ENCODE data around the gene ZSWIM1. TPM values are rescaled to one million over a fixed set of nuclear protein-coding genes. Genes with fewer than 3 reads are reported as not detected.

The ZSWIM1 gene
- total RNA-seq, 2 donors from 2014 or later: 11.6 to 12.5 TPM

- no peak overlapping the region for H3K9ac ChIP-seq (ENCODE audit: extremely low read depth, low read length, poor library complexity, severe bottlenecking)
- Mint-ChIP-seq H3K27me3 (ENCODE audit: insufficient read depth) (peaks cover 29% of the 10 kb centered on the region), H3K4me1 (peaks cover 7% of the 10 kb centered on the region), H3K4me3 (no peak overlapping the region), H3K9me3 (no peaks in the 10 kb centered on the region), H3K27ac (no peak overlapping the region), H3K36me3 (ENCODE audit: low read depth) (no peaks in the 10 kb centered on the region)
- no peak for DNase-seq
- WGBS, 2 experiments (ENCODE audit: insufficient coverage in 1 of 2, insufficient read length in 1 of 2): 92 to 98% methylated on average over 5 of the region's 5 CpGs
- H3K4me1 ChIP-seq (ENCODE audit: control insufficient read depth, insufficient read depth, low read length): no peaks in the 10 kb centered on the region
- TF ChIP-seq, protein P1, sequence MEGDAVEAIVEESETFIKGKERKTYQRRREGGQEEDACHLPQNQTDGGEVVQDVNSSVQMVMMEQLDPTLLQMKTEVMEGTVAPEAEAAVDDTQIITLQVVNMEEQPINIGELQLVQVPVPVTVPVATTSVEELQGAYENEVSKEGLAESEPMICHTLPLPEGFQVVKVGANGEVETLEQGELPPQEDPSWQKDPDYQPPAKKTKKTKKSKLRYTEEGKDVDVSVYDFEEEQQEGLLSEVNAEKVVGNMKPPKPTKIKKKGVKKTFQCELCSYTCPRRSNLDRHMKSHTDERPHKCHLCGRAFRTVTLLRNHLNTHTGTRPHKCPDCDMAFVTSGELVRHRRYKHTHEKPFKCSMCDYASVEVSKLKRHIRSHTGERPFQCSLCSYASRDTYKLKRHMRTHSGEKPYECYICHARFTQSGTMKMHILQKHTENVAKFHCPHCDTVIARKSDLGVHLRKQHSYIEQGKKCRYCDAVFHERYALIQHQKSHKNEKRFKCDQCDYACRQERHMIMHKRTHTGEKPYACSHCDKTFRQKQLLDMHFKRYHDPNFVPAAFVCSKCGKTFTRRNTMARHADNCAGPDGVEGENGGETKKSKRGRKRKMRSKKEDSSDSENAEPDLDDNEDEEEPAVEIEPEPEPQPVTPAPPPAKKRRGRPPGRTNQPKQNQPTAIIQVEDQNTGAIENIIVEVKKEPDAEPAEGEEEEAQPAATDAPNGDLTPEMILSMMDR (conservative IDR thresholded peaks at IDR 0.05): no peak
- H3K36me3 ChIP-seq (ENCODE audit: control insufficient read depth, insufficient read depth, low read length): no peaks in the 10 kb centered on the region
- peaks cover 6% of the 10 kb centered on the region for H3K27me3 ChIP-seq (ENCODE audit: control insufficient read depth, insufficient read depth, low read length, poor library complexity, severe bottlenecking)
- no peak overlapping the region for H3K4me3 ChIP-seq (ENCODE audit: low read length)
- no peaks in the 10 kb centered on the region for H3K9me3 ChIP-seq (ENCODE audit: control insufficient read depth, low read length)
- no peak overlapping the region for H3K27ac ChIP-seq (ENCODE audit: low read depth, low read length)
Measured at GRCh38 chr20:45918182-45918737, 37.2 kb downstream of the ZSWIM1 start.

DNA sequence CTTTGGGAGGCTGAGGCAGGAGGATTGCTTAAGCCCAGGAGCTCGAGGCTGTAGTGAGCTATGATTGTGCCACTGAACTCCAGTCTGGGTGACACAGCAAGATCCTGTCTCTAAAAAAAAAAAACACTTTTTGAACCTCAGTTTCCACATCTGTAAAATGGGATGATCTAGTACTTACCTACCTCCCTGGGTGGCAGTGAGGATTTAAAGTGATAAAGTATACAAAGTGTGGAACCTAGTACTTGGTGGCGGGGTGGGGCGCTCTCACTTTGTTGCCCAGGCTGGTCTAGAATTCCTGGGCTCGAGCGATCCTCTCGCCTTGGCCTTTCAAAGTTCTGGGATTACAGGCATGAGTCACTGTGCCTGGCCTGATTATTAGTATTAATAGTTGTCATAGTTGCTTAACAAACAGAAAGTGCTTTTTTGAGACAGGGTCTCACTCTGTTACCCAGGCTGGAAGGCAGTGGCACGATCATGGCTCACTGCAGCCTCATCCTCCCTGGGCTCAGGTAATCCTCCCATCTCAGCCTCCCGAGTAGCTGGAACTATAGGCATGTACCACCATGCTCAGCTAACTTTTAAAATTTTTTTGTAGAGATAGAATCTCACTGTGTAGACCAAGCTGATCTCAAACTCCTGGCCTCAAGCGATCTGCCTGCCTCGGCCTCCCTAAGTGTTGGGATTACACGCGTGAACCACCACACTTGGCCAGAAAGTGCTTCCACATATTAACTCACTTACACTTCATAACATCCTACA, 37.9 kb downstream of the ZSWIM1 start:
- Histone ChIP-seq H3K27ac (ENCODE audit: low read depth, low read length) (no peak overlapping the region), H3K36me3 (ENCODE audit: control insufficient read depth, insufficient read depth, low read length) (no peaks in the 10 kb centered on the region), H3K9ac (ENCODE audit: extremely low read depth, low read length, poor library complexity, severe bottlenecking) (no peak overlapping the region), H3K27me3 (ENCODE audit: control insufficient read depth, insufficient read depth, low read length, poor library complexity, severe bottlenecking) (peaks cover 6% of the 10 kb centered on the region), H3K9me3 (ENCODE audit: control insufficient read depth, low read length) (no peaks in the 10 kb centered on the region), H3K4me3 (ENCODE audit: low read length) (no peak overlapping the region), H3K4me1 (ENCODE audit: control insufficient read depth, insufficient read depth, low read length) (no peaks in the 10 kb centered on the region)
- WGBS, 2 experiments (ENCODE audit: insufficient coverage in 1 of 2, insufficient read length in 1 of 2): 95% methylated on average over 7 to 12 of the region's 12 CpGs
- Mint-ChIP-seq H3K27ac (no peak overlapping the region), H3K4me1 (peaks cover 7% of the 10 kb centered on the region), H3K27me3 (ENCODE audit: insufficient read depth) (peaks cover 29% of the 10 kb centered on the region), H3K4me3 (no peak overlapping the region), H3K36me3 (ENCODE audit: low read depth) (no peaks in the 10 kb centered on the region), H3K9me3 (no peaks in the 10 kb centered on the region)
- no peak for DNase-seq
- TF ChIP-seq, protein P1 (conservative IDR thresholded peaks at IDR 0.05): no peak

DNA sequence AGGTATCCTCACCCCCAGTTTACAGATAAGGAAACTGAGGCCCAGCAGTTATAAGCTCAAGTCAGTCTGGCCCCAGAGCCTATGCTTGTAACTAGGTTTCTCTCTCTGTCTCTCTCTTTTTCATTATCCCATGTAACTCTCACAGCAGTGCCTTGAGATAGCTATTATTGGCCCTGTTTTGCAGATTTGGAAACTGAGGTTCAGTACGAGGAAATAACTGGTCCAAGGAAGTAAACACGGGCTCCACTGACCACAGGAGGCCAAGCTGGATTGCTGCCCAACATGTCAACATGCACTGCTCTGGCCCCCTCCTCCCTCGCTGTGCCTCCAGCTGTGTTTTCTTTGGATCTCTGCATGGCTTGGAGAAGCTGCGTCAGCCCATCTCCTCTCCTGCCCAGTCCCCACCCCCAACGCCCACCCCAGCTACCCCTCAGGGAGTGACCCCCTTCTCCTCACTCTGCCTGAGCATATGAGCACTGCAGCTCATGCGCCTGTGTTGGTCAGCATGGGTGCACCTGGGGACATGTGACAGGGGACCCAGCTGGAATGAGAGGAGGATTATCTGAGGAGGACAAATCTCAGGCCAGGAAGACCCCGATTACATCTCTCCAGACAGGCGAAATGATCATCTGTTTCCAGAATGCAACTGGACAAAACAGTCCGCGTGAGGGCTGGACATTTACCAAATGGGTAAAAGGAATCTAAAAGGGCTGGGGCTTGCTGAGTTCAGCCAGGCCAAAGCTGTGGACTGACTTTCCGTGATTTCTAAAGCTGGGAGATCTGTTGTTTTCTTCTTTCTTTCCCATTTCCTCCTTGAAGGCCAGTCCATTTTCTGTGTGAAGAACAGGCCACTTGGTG, 38.7 kb downstream of the ZSWIM1 start:
- no peaks in the 10 kb centered on the region for H3K4me1 ChIP-seq (ENCODE audit: control insufficient read depth, insufficient read depth, low read length)
- H3K27ac Mint-ChIP-seq: no peak overlapping the region
- no peaks in the 10 kb centered on the region for H3K36me3 Mint-ChIP-seq (ENCODE audit: low read depth)
- WGBS, 2 experiments (ENCODE audit: insufficient coverage in 1 of 2, insufficient read length in 1 of 2): 79 to 81% methylated on average over 8 to 11 of the region's 11 CpGs
- H3K4me3 ChIP-seq (ENCODE audit: low read length): no peak overlapping the region
- H3K27me3 ChIP-seq (ENCODE audit: control insufficient read depth, insufficient read depth, low read length, poor library complexity, severe bottlenecking): peaks cover 6% of the 10 kb centered on the region
- H3K4me1 Mint-ChIP-seq: peaks cover under 1% of the 10 kb centered on the region
- no peaks in the 10 kb centered on the region for H3K9me3 ChIP-seq (ENCODE audit: control insufficient read depth, low read length)
- H3K9me3 Mint-ChIP-seq: no peaks in the 10 kb centered on the region
- no peak overlapping the region for H3K27ac ChIP-seq (ENCODE audit: low read depth, low read length)
- DNase-seq: no peak
- H3K9ac ChIP-seq (ENCODE audit: extremely low read depth, low read length, poor library complexity, severe bottlenecking): no peak overlapping the region
- peaks cover 25% of the 10 kb centered on the region for H3K27me3 Mint-ChIP-seq (ENCODE audit: insufficient read depth)
- no peaks in the 10 kb centered on the region for H3K36me3 ChIP-seq (ENCODE audit: control insufficient read depth, insufficient read depth, low read length)
- TF ChIP-seq, protein P1 (conservative IDR thresholded peaks at IDR 0.05): no peak
- H3K4me3 Mint-ChIP-seq: no peak overlapping the region
